GM12891 (cell line): ENCODE results near the gene ACVR1.
"Not testable (repeated sequence)": the region's sequence is repeated elsewhere in the genome, so short reads cannot be mapped to it uniquely, and the experiment has no call there.

Source experiments
- POLR2A ChIP-seq: IDR thresholded peaks from 2 replicates; pipeline ENCODE4 v1.6.1; 2011; ENCODE audit warnings: low read depth, low read length, control low read depth
- POLR2AphosphoS5 ChIP-seq: IDR thresholded peaks from 2 replicates; pipeline ENCODE4 v1.6.1; 2011; ENCODE audit warnings: low read depth, low read length, control low read depth
- TAF1 ChIP-seq: IDR thresholded peaks from 2 replicates; pipeline ENCODE4 v1.6.1; 2011; ENCODE audit warnings: low read depth, low read length, control low read depth

- TF ChIP-seq POLR2A, POLR2AphosphoS5, TAF1: not testable (repeated sequence)
Measured at GRCh38 chr2:157756447-157756846, 119.7 kb downstream of the ACVR1 start.
